HCT116 (cell line): Measurements from ENCODE around the gene POU2AF1. TPM values are rescaled to one million over a fixed set of nuclear protein-coding genes. Genes with fewer than 3 reads are reported as not detected.

Source experiments
- ATAC-seq: fragments of 200-7000 bp; cut with Tn5 transposase; 2 replicates; pipeline ENCODE4 v1.9.1; 2020; ENCODE audit warnings: mild to moderate bottlenecking, moderate library complexity
- BruUV-seq: library from RNA; stranded (reverse); fragments of 400-500 nt; replicated peaks from 2 replicates; lab custom pipeline; 2021; lab: Mats Ljungman, UMichigan
- CTCF ChIA-PET: fragments of 300-600 bp; sonication (Branson Sonifier 250); formaldehyde crosslinking; loops from one replicate; lab custom pipeline; 2021; ENCODE audit warnings: antibody characterized with exemption; lab: Charles Lee
- POLR2A ChIA-PET: fragments of 300-600, 350-600 bp; sonication (Branson Sonifier 250); formaldehyde crosslinking; loops from one replicate; lab custom pipeline; 2021; ENCODE audit warnings: antibody characterized with exemption; lab: Charles Lee
- RAD21 ChIA-PET, 2 experiments: fragments of 300-600 bp; sonication (Branson Sonifier 250); formaldehyde crosslinking; loops; one replicate each; lab custom pipeline; 2023; ENCODE audit warnings: low total read pairs in 2 of 2; ENCODE audit not compliant: uncharacterized antibody in 2 of 2, unreplicated experiment in 2 of 2, low non-redundant PET in 1 of 2; lab: Charles Lee
- DNase-seq: peaks from one replicate; pipeline ENCODE4 v3.0.0-alpha.2; 2010; ENCODE audit warnings: low read depth, low spot score
- H2AFZ ChIP-seq: fragments of 200-600 bp; shearing (Covaris generic), sonication (generic); 2 replicates; pipeline ENCODE4 v1.6.1; 2017; ENCODE audit warnings: low read depth, mixed run types, mixed read lengths, antibody characterized with exemption, low read length; ENCODE audit not compliant: poor library complexity, severe bottlenecking
- H3K27ac ChIP-seq: 2 replicates; pipeline ENCODE4 v1.5.1; 2012; ENCODE audit warnings: low read depth, low read length
- H3K27me3 ChIP-seq: fragments of 200-600 bp; sonication (generic); 2 replicates; pipeline ENCODE4 v1.6.1; 2016; ENCODE audit warnings: mixed run types, low read length, mixed read lengths; ENCODE audit not compliant: insufficient read depth
- H3K36me3 ChIP-seq, 2 experiments: fragments of 200-500 bp in 1 of 2; fragments of 200-600 bp in 1 of 2; sonication (Bioruptor generic) in 1 of 2; sonication (generic) in 1 of 2; 2 replicates each; pipeline versions ENCODE4 v1.5.1 to v1.6.1; 2014 to 2016; ENCODE audit warnings: low read length in 2 of 2, inconsistent platforms in 1 of 2, mixed read lengths in 1 of 2, mixed run types in 1 of 2; ENCODE audit not compliant: insufficient read depth in 2 of 2, control insufficient read depth in 1 of 2
- H3K4me1 ChIP-seq, 2 experiments: fragments of 200-600 bp in 1 of 2; sonication (generic) in 1 of 2; 2 replicates each; pipeline versions ENCODE4 v1.5.1 to v1.6.1; 2012 to 2017; ENCODE audit warnings: low read length in 2 of 2, inconsistent platforms in 1 of 2, mild to moderate bottlenecking in 1 of 2, mixed read lengths in 1 of 2, mixed run types in 1 of 2, moderate library complexity in 1 of 2; ENCODE audit not compliant: insufficient read depth in 2 of 2, control insufficient read depth in 1 of 2
- H3K4me2 ChIP-seq: fragments of 200-600 bp; sonication (generic); 2 replicates; pipeline ENCODE4 v1.6.1; 2017; ENCODE audit warnings: mixed run types, low read length, mixed read lengths
- H3K4me3 ChIP-seq, 2 experiments: fragments of 200-600 bp in 1 of 2; sonication (generic) in 1 of 2; replicated peaks in 1 of 2; 2 replicates each; pipeline ENCODE4 v1.5.1; 2011 to 2016; ENCODE audit warnings: low read length in 2 of 2, control low read depth in 1 of 2, low read depth in 1 of 2, mild to moderate bottlenecking in 1 of 2, mixed read lengths in 1 of 2, mixed run types in 1 of 2
- H3K79me2 ChIP-seq: fragments of 200-600 bp; sonication (generic); 2 replicates; pipeline ENCODE4 v1.6.1; 2017; ENCODE audit warnings: mild to moderate bottlenecking, mixed run types, low read length, moderate library complexity, mixed read lengths; ENCODE audit not compliant: insufficient read depth
- H3K9ac ChIP-seq: fragments of 200-600 bp; sonication (generic); 2 replicates; pipeline ENCODE4 v1.6.1; 2016; ENCODE audit warnings: low read length, mixed read lengths
- H3K9me2 ChIP-seq: fragments of 200-600 bp; sonication (generic), shearing (Covaris generic); 2 replicates; pipeline ENCODE4 v1.6.1; 2017; ENCODE audit warnings: mixed run types, mild to moderate bottlenecking, moderate library complexity; ENCODE audit not compliant: insufficient read depth
- H3K9me3 ChIP-seq, 2 experiments: fragments of 200-500 bp in 1 of 2; fragments of 200-600 bp in 1 of 2; sonication (Bioruptor generic) in 1 of 2; sonication (generic) in 1 of 2; 2 replicates each; pipeline ENCODE4 v1.6.1; 2014 to 2017; ENCODE audit warnings: low read length in 2 of 2, mixed read lengths in 2 of 2, inconsistent platforms in 1 of 2, low read depth in 1 of 2, mild to moderate bottlenecking in 1 of 2, mixed run types in 1 of 2, moderate library complexity in 1 of 2; ENCODE audit not compliant: control insufficient read depth in 1 of 2, insufficient read depth in 1 of 2
- H4K20me1 ChIP-seq: fragments of 200-600 bp; sonication (generic), shearing (Covaris generic); 2 replicates; pipeline ENCODE4 v1.6.1; 2017; ENCODE audit warnings: mixed run types, mild to moderate bottlenecking, moderate library complexity; ENCODE audit not compliant: insufficient read depth
- ATF3 ChIP-seq: IDR thresholded peaks from 2 replicates; pipeline ENCODE4 v1.6.1; 2012
- CBX3 ChIP-seq: IDR thresholded peaks from 2 replicates; pipeline ENCODE4 v1.6.1; 2012; ENCODE audit warnings: low read depth
- CTCF ChIP-seq, 3 experiments: fragments of 200-600 bp in 1 of 3; sonication (generic) in 1 of 3; IDR thresholded peaks in 2 of 3; conservative IDR thresholded peaks in 1 of 3; 2 replicates each; pipeline ENCODE4 v1.5.1; 2012 to 2017; ENCODE audit warnings: low read depth in 2 of 3, low read length in 2 of 3, antibody characterized with exemption in 1 of 3, borderline replicate concordance in 1 of 3, control low read depth in 1 of 3, mild to moderate bottlenecking in 1 of 3, mixed read lengths in 1 of 3, mixed run types in 1 of 3, moderate library complexity in 1 of 3; ENCODE audit not compliant: insufficient read depth in 1 of 3
- EGR1 ChIP-seq: IDR thresholded peaks from 2 replicates; pipeline ENCODE4 v1.6.1; 2012; ENCODE audit warnings: low read depth
- ELF1 ChIP-seq: IDR thresholded peaks from 2 replicates; pipeline ENCODE4 v1.6.1; 2012; ENCODE audit warnings: low read depth, borderline replicate concordance
- EZH2 ChIP-seq: fragments of 200-600 bp; sonication (generic); IDR thresholded peaks from 2 replicates; pipeline ENCODE4 v1.6.1; 2017; ENCODE audit warnings: antibody characterized with exemption, mixed run types
- EZH2phosphoT487 ChIP-seq: fragments of 200-600 bp; IDR thresholded peaks from 2 replicates; pipeline ENCODE4 v1.6.1; 2018; ENCODE audit warnings: antibody characterized with exemption, borderline replicate concordance
- JUND ChIP-seq: IDR thresholded peaks from 2 replicates; pipeline ENCODE4 v1.6.1; 2012
- MAX ChIP-seq: IDR thresholded peaks from 2 replicates; pipeline ENCODE4 v1.6.1; 2012
- POLR2A ChIP-seq: IDR thresholded peaks from 2 replicates; pipeline ENCODE4 v1.7.0; 2011; ENCODE audit warnings: borderline replicate concordance; ENCODE audit not compliant: insufficient read depth, insufficient read length; ENCODE audit errors: extremely low read depth
- RAD21 ChIP-seq: IDR thresholded peaks from 2 replicates; pipeline ENCODE4 v1.6.1; 2012; ENCODE audit warnings: low read depth, mild to moderate bottlenecking
- SP1 ChIP-seq: IDR thresholded peaks from 2 replicates; pipeline ENCODE4 v1.6.1; 2012; ENCODE audit warnings: low read depth
- SRF ChIP-seq: IDR thresholded peaks from 2 replicates; pipeline ENCODE4 v1.6.1; 2012; ENCODE audit warnings: low read depth
- ZBTB33 ChIP-seq: IDR thresholded peaks from 2 replicates; pipeline ENCODE4 v1.6.1; 2011; ENCODE audit warnings: mild to moderate bottlenecking, low read length, moderate library complexity; ENCODE audit not compliant: insufficient replicate concordance; ENCODE audit errors: extremely low read depth
- ZFX ChIP-seq: fragments of 450-650 bp; IDR thresholded peaks from 2 replicates; pipeline ENCODE4 v1.6.1; 2017
- ZNF274 ChIP-seq: fragments of 200-500 bp; sonication (Bioruptor generic); IDR thresholded peaks from 2 replicates; pipeline ENCODE4 v1.6.1; 2014; ENCODE audit warnings: mild to moderate bottlenecking, low read depth, low read length, inconsistent platforms
- intact Hi-C: fragments of 100-400 bp; cut with micrococcal nuclease; formaldehyde crosslinking; loops from 2 replicates; pipeline ENCODE4 v1.10.0; 2022
- total RNA-seq: library from RNA; stranded (reverse); gene quantifications from one replicate; pipeline ENCODE4 v1.2.1, GENCODE V29; 2021; ENCODE audit not compliant: unreplicated experiment

POU2AF1 gene
- total RNA-seq, 1 experiment from 2014 or later = 0.17 TPM

GRCh38 chr11:111416231-111416960 is 37.3 kb upstream of the POU2AF1 start:
- ChIA-PET POLR2A (no interaction called here), CTCF (interaction anchor here (3.9 kb wide), 1 partner anchor 12 kb away, joined by 17 read pairs; no protein-coding TSS in a partner anchor), RAD21 (no interaction called here)
- H3K27ac ChIP-seq = no peak overlapping the region
- intact Hi-C loops = no loop called here
- no peak overlapping the region for H3K4me3 ChIP-seq
- TF ChIP-seq CTCF (IDR thresholded peaks at IDR 0.05 in 2 of 3, conservative IDR thresholded peaks at IDR 0.05 in 1 of 3; ENCODE audit: borderline replicate concordance in 1 of 3, insufficient read depth in 1 of 3, low read depth in 2 of 3, low read length in 2 of 3) = no peak
- no peak for TF ChIP-seq EGR1
- TF ChIP-seq ELF1 = no peak
- TF ChIP-seq EZH2 = no peak
- no peak for TF ChIP-seq JUND
- no peak for TF ChIP-seq ZBTB33
- no peak for TF ChIP-seq CBX3
- no peak for TF ChIP-seq ZFX
- no peak for TF ChIP-seq EZH2phosphoT487
- TF ChIP-seq SP1 = no peak
- no peak for TF ChIP-seq SRF
- TF ChIP-seq ZNF274 = no peak
- TF ChIP-seq POLR2A = no peak
- no peak for TF ChIP-seq MAX
- no peak for TF ChIP-seq ATF3
- no peak for TF ChIP-seq RAD21
- no peaks in the 10 kb centered on the region for H3K36me3 ChIP-seq
- ATAC-seq = no peak
- no peak for DNase-seq
- no peaks in the 10 kb centered on the region; the same call in none of the 2 replicates for H3K27me3 ChIP-seq
- no peak overlapping the region for H2AFZ ChIP-seq
- H3K9me2 ChIP-seq = no peaks in the 10 kb centered on the region
- no TSS peak for BruUV-seq
- no peaks in the 10 kb centered on the region for H3K79me2 ChIP-seq
- H3K9ac ChIP-seq = no peak overlapping the region
- H3K4me1 ChIP-seq = no peaks in the 10 kb centered on the region
- no peak overlapping the region for H3K4me2 ChIP-seq
- H3K9me3 ChIP-seq = no peaks in the 10 kb centered on the region
- H4K20me1 ChIP-seq = no peaks in the 10 kb centered on the region
